ENCODE results near the gene TMEM170B. TPM values are rescaled to one million over a fixed set of nuclear protein-coding genes. Genes with fewer than 3 reads are reported as not detected.

Gene TMEM170B
- polyA plus RNA-seq, 3 donors = 11.7 to 33.4 (median 19.7) TPM

DNA sequence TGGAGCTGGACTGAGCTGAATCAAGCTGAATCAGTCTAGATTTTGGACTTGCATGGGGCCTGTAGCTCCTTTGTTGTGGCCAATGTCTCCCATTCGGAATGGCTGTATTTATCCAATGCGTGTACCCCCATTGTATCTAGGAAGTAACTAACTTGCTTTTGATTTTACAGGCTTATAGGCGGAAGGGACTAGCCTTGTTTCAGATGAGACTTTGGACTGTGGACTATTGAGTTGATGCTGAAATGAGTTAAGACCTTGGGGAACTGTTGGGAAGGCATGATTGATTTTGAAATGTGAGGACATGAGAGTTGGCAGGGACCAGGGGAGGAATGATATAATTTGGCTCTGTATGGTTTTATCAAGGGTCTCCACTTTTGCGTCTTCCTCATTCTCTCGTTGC, 3.0 kb upstream of the TMEM170B start:
- H3K36me3 ChIP-seq (replicated peaks in 1 of 2; ENCODE audit: control insufficient read depth in 1 of 2, insufficient read depth in 2 of 2, low read length in 2 of 2) = no peaks in the 10 kb centered on the region
- H3K9ac ChIP-seq (ENCODE audit: insufficient read depth, low read length, poor library complexity, severe bottlenecking) = no peak overlapping the region
- intact Hi-C loops (cut with micrococcal nuclease) = no loop called here
- Mint-ChIP-seq H3K9me3 (no peaks in the 10 kb centered on the region), H3K4me3 (no peak overlapping the region), H3K27me3 (ENCODE audit: low read depth in 3 of 3) (peaks cover 0 to 3% (median 2%) of the 10 kb centered on the region in 3 donors), H3K27ac (peak overlapping the region in 1 of 7 donors; percentile 32), H3K36me3 (peaks cover 2% of the 10 kb centered on the region in 2 donors), H3K4me1 (peaks cover 36% of the 10 kb centered on the region)
- H3K9me3 ChIP-seq (replicated peaks in 1 of 2; ENCODE audit: control insufficient read depth in 1 of 2, insufficient read depth in 1 of 2, low read length in 2 of 2) = no peaks in the 10 kb centered on the region
- no peak for DNase-seq
- no peak overlapping the region for H3K4me3 ChIP-seq (replicated peaks in 1 of 3; ENCODE audit: low read depth in 2 of 3, low read length in 3 of 3)
- H4K20me1 ChIP-seq (ENCODE audit: insufficient read depth, low read length) = peaks cover 6% of the 10 kb centered on the region
- TF ChIP-seq, protein P1, sequence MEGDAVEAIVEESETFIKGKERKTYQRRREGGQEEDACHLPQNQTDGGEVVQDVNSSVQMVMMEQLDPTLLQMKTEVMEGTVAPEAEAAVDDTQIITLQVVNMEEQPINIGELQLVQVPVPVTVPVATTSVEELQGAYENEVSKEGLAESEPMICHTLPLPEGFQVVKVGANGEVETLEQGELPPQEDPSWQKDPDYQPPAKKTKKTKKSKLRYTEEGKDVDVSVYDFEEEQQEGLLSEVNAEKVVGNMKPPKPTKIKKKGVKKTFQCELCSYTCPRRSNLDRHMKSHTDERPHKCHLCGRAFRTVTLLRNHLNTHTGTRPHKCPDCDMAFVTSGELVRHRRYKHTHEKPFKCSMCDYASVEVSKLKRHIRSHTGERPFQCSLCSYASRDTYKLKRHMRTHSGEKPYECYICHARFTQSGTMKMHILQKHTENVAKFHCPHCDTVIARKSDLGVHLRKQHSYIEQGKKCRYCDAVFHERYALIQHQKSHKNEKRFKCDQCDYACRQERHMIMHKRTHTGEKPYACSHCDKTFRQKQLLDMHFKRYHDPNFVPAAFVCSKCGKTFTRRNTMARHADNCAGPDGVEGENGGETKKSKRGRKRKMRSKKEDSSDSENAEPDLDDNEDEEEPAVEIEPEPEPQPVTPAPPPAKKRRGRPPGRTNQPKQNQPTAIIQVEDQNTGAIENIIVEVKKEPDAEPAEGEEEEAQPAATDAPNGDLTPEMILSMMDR (IDR thresholded peaks at IDR 0.05) = no peak
- peaks cover 30 to 39% of the 10 kb centered on the region in 2 donors for H3K4me1 ChIP-seq (ENCODE audit: control insufficient read depth in 1 of 2, insufficient read depth in 2 of 2, low read length in 2 of 2)
- WGBS (ENCODE audit: insufficient coverage) = 95% methylated on average over 3 of the region's 5 CpGs
- no peaks in the 10 kb centered on the region for H3K27me3 ChIP-seq (ENCODE audit: control insufficient read depth in 2 of 2, insufficient read depth in 2 of 2, low read length in 2 of 2)
- no peak overlapping the region for H2AFZ ChIP-seq (ENCODE audit: insufficient read depth, low read depth, low read length, poor library complexity, severe bottlenecking)
- H3K79me2 ChIP-seq (ENCODE audit: insufficient read depth, low read length) = peaks cover 38% of the 10 kb centered on the region
- H3K27ac ChIP-seq (ENCODE audit: low read depth in 1 of 2, low read length in 2 of 2) = no peak overlapping the region
- H3K4me2 ChIP-seq (replicated peaks; ENCODE audit: extremely low read depth, low read length, poor library complexity, severe bottlenecking) = no peak overlapping the region

DNA sequence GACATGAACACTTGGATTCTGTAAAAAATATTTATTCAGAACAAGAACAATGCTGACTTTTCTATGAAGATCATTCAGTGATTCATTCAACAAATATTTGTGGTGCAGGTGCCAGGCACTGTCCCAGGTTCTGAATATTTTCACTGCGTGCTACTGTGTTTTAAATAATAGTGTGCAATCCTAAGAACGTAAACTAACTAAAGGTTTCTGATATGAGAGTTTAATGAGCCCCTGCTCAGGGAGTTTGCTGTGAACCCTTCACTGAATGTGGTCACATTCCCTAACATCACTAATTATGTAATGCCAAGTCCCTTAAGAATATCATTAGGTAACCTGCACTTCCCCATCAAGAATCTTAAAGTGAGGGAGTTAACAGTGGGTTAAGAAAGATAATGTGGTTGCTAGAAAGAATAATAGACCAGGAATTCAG, 1.7 kb upstream of the TMEM170B start:
- Mint-ChIP-seq H3K27ac (peak overlapping the region; percentile 95 to 99 (median 97)), H3K4me1 (peaks cover 42% of the 10 kb centered on the region), H3K27me3 (ENCODE audit: low read depth in 3 of 3) (peaks cover 0 to 3% (median 2%) of the 10 kb centered on the region in 3 donors), H3K4me3 (peak overlapping the region in 1 of 2 donors; percentile 85), H3K36me3 (peaks cover 11 to 12% of the 10 kb centered on the region in 2 donors), H3K9me3 (no peaks in the 10 kb centered on the region)
- peaks cover 51% of the 10 kb centered on the region for H3K79me2 ChIP-seq (ENCODE audit: insufficient read depth, low read length)
- H3K4me3 ChIP-seq (replicated peaks in 1 of 3; ENCODE audit: low read depth in 2 of 3, low read length in 3 of 3) = peak overlapping the region in 1 of 3 experiments; percentile 100
- H3K9me3 ChIP-seq (replicated peaks in 1 of 2; ENCODE audit: control insufficient read depth in 1 of 2, insufficient read depth in 1 of 2, low read length in 2 of 2) = no peaks in the 10 kb centered on the region
- peaks cover 19% of the 10 kb centered on the region for H4K20me1 ChIP-seq (ENCODE audit: insufficient read depth, low read length)
- DNase-seq = peak in 2 of 3 donors; percentile 51 to 64
- H3K36me3 ChIP-seq (replicated peaks in 1 of 2; ENCODE audit: control insufficient read depth in 1 of 2, insufficient read depth in 2 of 2, low read length in 2 of 2) = peaks cover 0 to 3% of the 10 kb centered on the region in 2 donors
- intact Hi-C loops (cut with micrococcal nuclease) = loop anchor here (5.0 kb wide), 2 partner anchors 36 to 39 kb away; no protein-coding TSS in a partner anchor
- no CpG with 5 or more reads among the region's 2 CpGs for WGBS (ENCODE audit: insufficient coverage)
- no peak overlapping the region for H3K9ac ChIP-seq (ENCODE audit: insufficient read depth, low read length, poor library complexity, severe bottlenecking)
- no peaks in the 10 kb centered on the region for H3K27me3 ChIP-seq (ENCODE audit: control insufficient read depth in 2 of 2, insufficient read depth in 2 of 2, low read length in 2 of 2)
- H2AFZ ChIP-seq (ENCODE audit: insufficient read depth, low read depth, low read length, poor library complexity, severe bottlenecking) = no peak overlapping the region
- H3K27ac ChIP-seq (ENCODE audit: low read depth in 1 of 2, low read length in 2 of 2) = peak overlapping the region in 1 of 2 donors; percentile 91
- H3K4me2 ChIP-seq (replicated peaks; ENCODE audit: extremely low read depth, low read length, poor library complexity, severe bottlenecking) = peak overlapping the region; percentile 85
- TF ChIP-seq, protein P1 (IDR thresholded peaks at IDR 0.05) = no peak
- H3K4me1 ChIP-seq (ENCODE audit: control insufficient read depth in 1 of 2, insufficient read depth in 2 of 2, low read length in 2 of 2) = peaks cover 33 to 45% of the 10 kb centered on the region in 2 donors
